Caco-2 (cell line): ENCODE results near the gene PGS1. TPM values are rescaled to one million over a fixed set of nuclear protein-coding genes. Genes with fewer than 3 reads are reported as not detected.

Source experiments
- BruUV-seq: library from RNA; stranded (reverse); fragments of 400-500 nt; replicated peaks from 2 replicates; lab custom pipeline; 2021; lab: Mats Ljungman, UMichigan
- CTCF ChIA-PET: fragments of 300-600 bp; sonication (Branson Sonifier 250); formaldehyde crosslinking; loops from one replicate; lab custom pipeline; 2022; ENCODE audit warnings: antibody characterized with exemption; lab: Charles Lee
- POLR2A ChIA-PET: fragments of 300-600 bp; sonication (Branson Sonifier 250); formaldehyde crosslinking; loops from one replicate; lab custom pipeline; 2022; ENCODE audit warnings: antibody characterized with exemption; lab: Charles Lee
- DNase-seq, 2 experiments: peaks; one replicate each; pipeline versions ENCODE4 v3.0.0 to v3.0.0-alpha.2; 2020 to 2022
- H3K27me3 ChIP-seq: replicated peaks from 2 replicates; pipeline ENCODE4 v1.6.0; 2011; ENCODE audit warnings: low read length; ENCODE audit not compliant: control insufficient read depth, insufficient read depth
- H3K36me3 ChIP-seq: 2 replicates; pipeline ENCODE4 v1.5.1; 2011; ENCODE audit warnings: low read length; ENCODE audit not compliant: control insufficient read depth, insufficient read depth
- H3K4me1 ChIP-seq: fragments of 250-450 bp; sonication (Bioruptor Pico); 2 replicates; pipeline ENCODE4 v1.5.1; 2020; ENCODE audit warnings: mild to moderate bottlenecking
- H3K4me3 ChIP-seq: 2 replicates; pipeline ENCODE4 v1.5.1; 2011; ENCODE audit warnings: low read depth, mild to moderate bottlenecking, control low read depth, low read length
- H3K9me3 ChIP-seq: fragments of 250-450 bp; sonication (Bioruptor Pico); 2 replicates; pipeline ENCODE4 v1.5.1; 2020; ENCODE audit warnings: mild to moderate bottlenecking, moderate library complexity
- H3K27ac Mint-ChIP-seq: one replicate; pipeline ENCODE4 v1.8.0; 2022; ENCODE audit warnings: mixed read lengths; ENCODE audit not compliant: unreplicated experiment
- H3K27me3 Mint-ChIP-seq: one replicate; pipeline ENCODE4 v1.8.0; 2022; ENCODE audit warnings: mixed read lengths; ENCODE audit not compliant: insufficient read depth, unreplicated experiment
- H3K36me3 Mint-ChIP-seq: one replicate; pipeline ENCODE4 v1.8.0; 2022; ENCODE audit warnings: mild to moderate bottlenecking, mixed read lengths; ENCODE audit not compliant: insufficient read depth, unreplicated experiment
- H3K4me1 Mint-ChIP-seq: one replicate; pipeline ENCODE4 v1.8.0; 2022; ENCODE audit warnings: low read depth, mixed read lengths; ENCODE audit not compliant: unreplicated experiment
- H3K4me3 Mint-ChIP-seq: one replicate; pipeline ENCODE4 v1.8.0; 2022; ENCODE audit warnings: mild to moderate bottlenecking, moderate library complexity, mixed read lengths; ENCODE audit not compliant: unreplicated experiment
- H3K9me3 Mint-ChIP-seq: one replicate; pipeline ENCODE4 v1.8.0; 2022; ENCODE audit warnings: mixed read lengths; ENCODE audit not compliant: unreplicated experiment
- intact Hi-C: fragments of 100-400 bp; cut with micrococcal nuclease; formaldehyde crosslinking; loops from one replicate; pipeline ENCODE4 v1.10.0; 2022; ENCODE audit not compliant: unreplicated experiment
- total RNA-seq: library from RNA; stranded (reverse); gene quantifications from 2 replicates; pipeline ENCODE4 v1.2.3, GENCODE V29; 2022
- TF ChIP-seq, protein P1 (sequence below), 2 experiments: fragments of 200-600 bp in 1 of 2; IDR thresholded peaks; 1 replicate in 1 of 2; 2 replicates in 1 of 2; pipeline versions ENCODE4 v1.5.1 to v1.8.0; 2011 to 2022; ENCODE audit warnings: antibody characterized with exemption in 1 of 2, control low read depth in 1 of 2, inconsistent platforms in 1 of 2, low read depth in 1 of 2, low read length in 1 of 2, mild to moderate bottlenecking in 1 of 2, moderate library complexity in 1 of 2; ENCODE audit not compliant: insufficient read depth in 1 of 2, severe bottlenecking in 1 of 2, unreplicated experiment in 1 of 2

PGS1 gene
- total RNA-seq, 1 experiment from 2014 or later: 54.1 TPM

GRCh38 chr17:78399693-78400144, 21.3 kb downstream of the PGS1 start:
- no peaks in the 10 kb centered on the region for H3K9me3 ChIP-seq
- ChIA-PET POLR2A (no interaction called here), CTCF (no interaction called here)
- Mint-ChIP-seq H3K27ac (no peak overlapping the region), H3K4me3 (no peak overlapping the region), H3K4me1 (peaks cover 17% of the 10 kb centered on the region), H3K9me3 (no peaks in the 10 kb centered on the region), H3K27me3 (no peaks in the 10 kb centered on the region), H3K36me3 (peaks cover 96% of the 10 kb centered on the region)
- no peak overlapping the region for H3K4me3 ChIP-seq
- intact Hi-C loops: no loop called here
- H3K4me1 ChIP-seq: no peaks in the 10 kb centered on the region
- no peaks in the 10 kb centered on the region for H3K27me3 ChIP-seq
- peak in 1 of 2 experiments; percentile 17 for DNase-seq
- BruUV-seq: no TSS peak
- H3K36me3 ChIP-seq: peaks cover 7% of the 10 kb centered on the region
- TF ChIP-seq, protein P1, sequence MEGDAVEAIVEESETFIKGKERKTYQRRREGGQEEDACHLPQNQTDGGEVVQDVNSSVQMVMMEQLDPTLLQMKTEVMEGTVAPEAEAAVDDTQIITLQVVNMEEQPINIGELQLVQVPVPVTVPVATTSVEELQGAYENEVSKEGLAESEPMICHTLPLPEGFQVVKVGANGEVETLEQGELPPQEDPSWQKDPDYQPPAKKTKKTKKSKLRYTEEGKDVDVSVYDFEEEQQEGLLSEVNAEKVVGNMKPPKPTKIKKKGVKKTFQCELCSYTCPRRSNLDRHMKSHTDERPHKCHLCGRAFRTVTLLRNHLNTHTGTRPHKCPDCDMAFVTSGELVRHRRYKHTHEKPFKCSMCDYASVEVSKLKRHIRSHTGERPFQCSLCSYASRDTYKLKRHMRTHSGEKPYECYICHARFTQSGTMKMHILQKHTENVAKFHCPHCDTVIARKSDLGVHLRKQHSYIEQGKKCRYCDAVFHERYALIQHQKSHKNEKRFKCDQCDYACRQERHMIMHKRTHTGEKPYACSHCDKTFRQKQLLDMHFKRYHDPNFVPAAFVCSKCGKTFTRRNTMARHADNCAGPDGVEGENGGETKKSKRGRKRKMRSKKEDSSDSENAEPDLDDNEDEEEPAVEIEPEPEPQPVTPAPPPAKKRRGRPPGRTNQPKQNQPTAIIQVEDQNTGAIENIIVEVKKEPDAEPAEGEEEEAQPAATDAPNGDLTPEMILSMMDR (IDR thresholded peaks at IDR 0.05; ENCODE audit: insufficient read depth in 1 of 2, low read depth in 1 of 2, low read length in 1 of 2, severe bottlenecking in 1 of 2, unreplicated experiment in 1 of 2): no peak

DNA sequence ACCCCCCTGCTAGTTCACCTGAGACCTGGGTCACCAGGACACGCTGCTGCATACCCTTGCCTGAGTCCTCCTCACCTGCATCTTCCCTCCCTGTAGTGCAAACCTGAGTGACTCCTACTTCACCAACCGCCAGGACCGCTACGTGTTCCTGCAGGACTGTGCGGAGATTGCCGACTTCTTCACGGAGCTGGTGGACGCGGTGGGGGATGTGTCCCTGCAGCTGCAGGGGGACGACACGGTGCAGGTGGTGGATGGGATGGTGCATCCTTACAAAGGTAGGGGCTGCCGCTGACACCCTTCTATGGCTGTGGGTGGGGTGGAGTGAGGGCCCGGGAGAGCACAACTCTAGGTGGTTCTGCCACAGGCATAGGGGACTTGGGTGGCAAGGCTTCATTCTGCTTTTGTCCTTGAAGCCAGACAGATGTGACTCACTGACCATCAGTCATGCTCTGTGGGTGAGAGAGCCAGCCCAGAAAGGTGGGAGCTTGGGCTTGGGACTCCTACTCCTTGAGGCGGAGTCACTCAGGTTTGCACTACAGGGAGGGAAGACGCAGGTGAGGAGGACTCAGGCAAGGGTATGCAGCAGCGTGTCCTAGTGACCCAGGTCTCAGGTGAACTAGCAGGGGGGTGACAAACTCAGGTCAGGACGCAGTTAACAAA, 22.3 kb downstream of the PGS1 start:
- peaks cover 10% of the 10 kb centered on the region for H3K36me3 ChIP-seq
- POLR2A ChIA-PET: no interaction called here

DNA sequence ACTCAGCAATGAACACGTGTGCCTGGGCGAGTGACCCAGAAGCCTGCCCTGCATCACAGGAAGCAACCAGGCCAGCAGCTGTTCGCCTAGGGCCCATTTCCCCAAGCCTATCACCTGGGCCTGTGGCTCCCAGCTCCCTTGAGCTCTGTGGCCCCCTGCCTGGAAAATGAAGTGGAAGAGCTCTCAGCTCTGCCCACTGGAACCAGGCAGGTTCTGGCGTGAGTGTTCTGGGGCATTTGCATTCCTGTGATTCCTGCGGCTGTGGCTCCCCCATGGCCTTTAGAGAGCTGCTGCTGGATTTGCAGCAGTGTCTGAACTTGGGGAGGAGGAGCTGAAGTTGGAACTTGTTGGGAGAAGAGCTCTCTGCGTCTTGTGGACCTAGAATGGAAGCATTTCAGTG, 22.8 kb downstream of the PGS1 start:
- intact Hi-C loops: no loop called here
- ChIA-PET POLR2A (no interaction called here), CTCF (interaction anchor here (1.2 kb wide), 1 partner anchor 21 kb away, joined by 4 read pairs; no protein-coding TSS in a partner anchor)
- no peaks in the 10 kb centered on the region for H3K27me3 Mint-ChIP-seq
- no peak overlapping the region for H3K4me3 Mint-ChIP-seq
- no peaks in the 10 kb centered on the region for H3K9me3 Mint-ChIP-seq
- H3K4me1 Mint-ChIP-seq: peaks cover 16% of the 10 kb centered on the region
- no peak overlapping the region for H3K4me3 ChIP-seq
- no TSS peak for BruUV-seq
- peaks cover 9% of the 10 kb centered on the region for H3K36me3 ChIP-seq
- DNase-seq: no peak
- H3K27ac Mint-ChIP-seq: peak overlapping the region; percentile 10
- TF ChIP-seq, protein P1 (IDR thresholded peaks at IDR 0.05; ENCODE audit: insufficient read depth in 1 of 2, low read depth in 1 of 2, low read length in 1 of 2, severe bottlenecking in 1 of 2, unreplicated experiment in 1 of 2): no peak
- H3K36me3 Mint-ChIP-seq: peaks cover 94% of the 10 kb centered on the region
- no peaks in the 10 kb centered on the region for H3K4me1 ChIP-seq
- no peaks in the 10 kb centered on the region for H3K27me3 ChIP-seq
- no peaks in the 10 kb centered on the region for H3K9me3 ChIP-seq

More for the DNA sequence above, 22.3 kb downstream of the PGS1 start:
- TF ChIP-seq, protein P1 (IDR thresholded peaks at IDR 0.05; ENCODE audit: insufficient read depth in 1 of 2, low read depth in 1 of 2, low read length in 1 of 2, severe bottlenecking in 1 of 2, unreplicated experiment in 1 of 2): no peak
- no peaks in the 10 kb centered on the region for H3K27me3 ChIP-seq
- H3K27me3 Mint-ChIP-seq: no peaks in the 10 kb centered on the region
- H3K4me3 ChIP-seq: no peak overlapping the region
- H3K4me1 ChIP-seq: no peaks in the 10 kb centered on the region
- no peak for DNase-seq
- BruUV-seq: no TSS peak
- no peaks in the 10 kb centered on the region for H3K9me3 ChIP-seq
- CTCF ChIA-PET: interaction anchor here (1.2 kb wide), 1 partner anchor 21 kb away, joined by 4 read pairs; no protein-coding TSS in a partner anchor
- intact Hi-C loops: no loop called here
- H3K36me3 Mint-ChIP-seq: peaks cover 96% of the 10 kb centered on the region
- peaks cover 21% of the 10 kb centered on the region for H3K4me1 Mint-ChIP-seq
- H3K4me3 Mint-ChIP-seq: no peak overlapping the region
- no peaks in the 10 kb centered on the region for H3K9me3 Mint-ChIP-seq
- peak overlapping the region; percentile 10 for H3K27ac Mint-ChIP-seq
